ENCODE results near the gene DCAF15.

Gene DCAF15

DNA sequence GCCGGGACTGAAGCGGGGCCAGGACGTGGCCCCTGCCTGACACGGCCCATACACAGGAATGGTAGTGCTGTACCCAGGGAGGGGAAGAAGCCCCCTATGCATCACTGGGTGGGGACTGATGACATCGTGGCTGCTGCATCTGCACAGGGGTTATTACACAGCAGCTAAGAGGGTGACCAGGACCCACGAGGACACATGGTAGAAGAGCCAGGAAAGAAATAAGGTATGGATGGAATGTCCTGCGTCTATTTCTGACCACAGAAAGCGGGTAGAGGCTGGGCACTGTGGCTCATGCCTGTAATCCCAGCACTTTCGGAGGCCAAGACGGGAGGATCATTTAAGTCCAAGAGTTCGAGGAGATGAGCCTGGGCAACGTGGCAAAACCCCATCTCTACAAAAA lies 24.1 kb downstream of the DCAF15 start:
- no peak overlapping the region for H3K27ac ChIP-seq (ENCODE audit: low read depth, low read length)
- peaks cover 8% of the 10 kb centered on the region for H3K4me1 ChIP-seq (ENCODE audit: control insufficient read depth, insufficient read depth, low read length)
- peaks cover 3% of the 10 kb centered on the region for H3K27me3 ChIP-seq (ENCODE audit: control insufficient read depth, insufficient read depth, low read length)
- H3K9ac ChIP-seq (ENCODE audit: low read length): no peak overlapping the region
- no peak overlapping the region for H3K4me3 ChIP-seq (ENCODE audit: low read length)
- H3K36me3 ChIP-seq (ENCODE audit: control insufficient read depth, insufficient read depth, low read length): peaks cover 6% of the 10 kb centered on the region

DNA sequence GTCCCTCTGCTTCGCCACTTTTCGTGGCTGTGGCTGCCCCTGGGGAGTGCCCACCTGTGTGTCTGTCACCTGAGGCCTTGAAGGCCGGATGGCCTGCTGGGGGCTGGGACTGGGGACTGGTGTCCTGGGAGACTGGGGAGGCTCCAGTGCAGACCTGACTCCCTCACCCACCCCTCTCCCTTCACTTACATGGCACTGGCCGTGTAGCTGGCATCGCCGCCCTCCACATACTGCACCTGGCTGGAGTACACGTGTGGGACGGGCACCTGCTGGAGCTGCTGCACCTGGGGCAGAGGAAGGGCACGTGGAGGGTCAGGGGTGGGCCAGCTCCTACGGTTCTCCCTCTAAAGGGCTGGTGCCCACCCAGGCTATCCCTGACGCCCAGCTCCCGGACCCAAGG lies 25.5 kb downstream of the DCAF15 start:
- no peak overlapping the region for H3K9ac ChIP-seq (ENCODE audit: low read length)
- H3K36me3 ChIP-seq (ENCODE audit: control insufficient read depth, insufficient read depth, low read length): peaks cover 6% of the 10 kb centered on the region
- no peak overlapping the region for H3K4me3 ChIP-seq (ENCODE audit: low read length)
- H3K27me3 ChIP-seq (ENCODE audit: control insufficient read depth, insufficient read depth, low read length): peaks cover 3% of the 10 kb centered on the region
- no peak overlapping the region for H3K27ac ChIP-seq (ENCODE audit: low read depth, low read length)
- H3K4me1 ChIP-seq (ENCODE audit: control insufficient read depth, insufficient read depth, low read length): peaks cover 8% of the 10 kb centered on the region

DNA sequence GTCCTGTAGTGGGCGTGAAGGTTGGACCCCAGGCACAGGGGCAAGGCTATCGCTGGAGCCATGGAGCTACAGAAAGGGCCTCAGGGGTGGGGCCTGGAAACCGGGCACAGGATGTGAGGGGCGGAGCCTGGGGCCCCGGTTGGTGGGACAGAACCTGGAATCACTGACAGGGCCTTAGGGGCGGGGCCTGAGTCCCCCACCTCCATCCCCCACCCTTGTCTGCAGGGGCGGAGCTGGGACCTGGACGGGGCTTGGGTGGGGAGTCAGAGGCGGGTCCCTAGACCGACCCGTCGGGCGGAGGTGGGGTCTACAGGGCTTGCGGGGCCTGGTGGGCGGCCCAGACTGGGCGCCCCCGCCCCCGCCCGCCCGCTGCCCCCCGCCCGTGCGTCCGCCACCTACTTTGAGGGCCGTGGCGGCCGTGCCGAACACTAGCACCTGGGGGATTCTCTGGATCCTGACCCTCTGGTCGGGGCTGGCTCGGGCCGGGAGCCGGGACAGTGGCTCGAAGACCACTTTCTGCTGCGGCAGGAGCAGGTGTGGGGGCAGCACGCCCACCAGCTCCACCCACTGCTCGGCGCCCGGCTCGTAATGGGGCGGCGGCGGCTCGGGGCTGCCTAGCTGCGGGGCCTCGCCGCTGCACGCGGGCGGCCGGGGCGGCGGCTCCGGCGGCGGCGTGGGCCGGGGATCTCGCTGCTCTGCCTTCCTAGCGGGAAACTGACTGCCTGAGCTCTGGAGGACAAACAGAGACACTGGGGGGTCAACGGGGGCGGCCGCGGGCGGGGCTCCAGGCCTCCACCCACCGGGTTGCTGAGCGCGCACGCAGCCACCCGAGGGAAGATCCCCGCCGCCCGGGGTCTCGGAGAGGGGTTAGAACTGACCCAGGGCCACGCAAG lies 26.3 kb downstream of the DCAF15 start:
- no peak overlapping the region for H3K9ac ChIP-seq (ENCODE audit: low read length)
- H3K4me1 ChIP-seq (ENCODE audit: control insufficient read depth, insufficient read depth, low read length): peaks cover 8% of the 10 kb centered on the region
- H3K36me3 ChIP-seq (ENCODE audit: control insufficient read depth, insufficient read depth, low read length): peaks cover 2% of the 10 kb centered on the region
- H3K4me3 ChIP-seq (ENCODE audit: low read length): peak overlapping the region; percentile 59
- peaks cover 3% of the 10 kb centered on the region for H3K27me3 ChIP-seq (ENCODE audit: control insufficient read depth, insufficient read depth, low read length)
- no peak overlapping the region for H3K27ac ChIP-seq (ENCODE audit: low read depth, low read length)

DNA sequence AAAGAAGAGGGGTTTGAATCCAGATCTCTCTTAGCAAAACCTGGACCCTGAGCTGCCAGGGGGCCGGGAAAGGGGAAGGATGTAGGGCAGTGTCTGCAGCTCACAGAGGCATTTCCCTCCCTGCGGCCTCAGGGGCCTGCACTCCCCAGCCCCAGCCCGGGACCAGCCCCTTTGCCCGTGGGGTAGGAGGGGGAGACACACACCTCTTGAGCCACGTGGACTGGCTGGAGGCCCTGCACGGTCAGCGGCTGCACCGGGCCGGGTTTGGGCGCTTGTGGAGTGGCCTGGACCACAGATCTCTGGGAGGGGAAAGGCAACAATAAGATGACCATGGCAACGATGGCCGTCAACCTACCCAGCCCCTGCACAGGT lies 26.9 kb downstream of the DCAF15 start:
- Histone ChIP-seq H3K36me3 (ENCODE audit: control insufficient read depth, insufficient read depth, low read length) (no peaks in the 10 kb centered on the region), H3K27me3 (ENCODE audit: control insufficient read depth, insufficient read depth, low read length) (peaks cover 3% of the 10 kb centered on the region), H3K9ac (ENCODE audit: low read length) (no peak overlapping the region), H3K4me3 (ENCODE audit: low read length) (peak overlapping the region; percentile 59), H3K4me1 (ENCODE audit: control insufficient read depth, insufficient read depth, low read length) (peaks cover 8% of the 10 kb centered on the region), H3K27ac (ENCODE audit: low read depth, low read length) (no peak overlapping the region)

DNA sequence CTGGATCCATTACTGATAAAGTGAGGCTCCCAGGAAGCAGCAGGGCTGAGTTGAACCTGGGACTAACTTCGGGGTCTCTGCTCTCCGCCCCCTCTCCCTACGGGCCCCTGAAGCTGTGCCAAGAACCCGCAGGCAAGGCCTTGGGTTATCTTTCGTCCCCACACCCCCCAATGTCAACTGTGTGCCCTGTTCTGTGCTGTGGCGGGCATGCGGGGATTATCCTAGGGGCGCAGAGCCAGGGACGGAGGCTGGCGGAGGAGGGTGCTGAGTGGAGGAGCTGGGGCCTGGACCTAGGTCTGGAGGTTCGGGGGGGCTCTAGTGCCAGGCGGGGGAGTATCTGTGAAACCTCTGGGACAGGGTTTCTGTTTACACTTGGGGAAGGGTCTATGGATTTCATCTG lies 27.4 kb downstream of the DCAF15 start:
- Histone ChIP-seq H3K27me3 (ENCODE audit: control insufficient read depth, insufficient read depth, low read length) (peaks cover 3% of the 10 kb centered on the region), H3K4me3 (ENCODE audit: low read length) (peak overlapping the region; percentile 59), H3K27ac (ENCODE audit: low read depth, low read length) (no peak overlapping the region), H3K36me3 (ENCODE audit: control insufficient read depth, insufficient read depth, low read length) (no peaks in the 10 kb centered on the region), H3K4me1 (ENCODE audit: control insufficient read depth, insufficient read depth, low read length) (peaks cover 8% of the 10 kb centered on the region), H3K9ac (ENCODE audit: low read length) (no peak overlapping the region)

DNA sequence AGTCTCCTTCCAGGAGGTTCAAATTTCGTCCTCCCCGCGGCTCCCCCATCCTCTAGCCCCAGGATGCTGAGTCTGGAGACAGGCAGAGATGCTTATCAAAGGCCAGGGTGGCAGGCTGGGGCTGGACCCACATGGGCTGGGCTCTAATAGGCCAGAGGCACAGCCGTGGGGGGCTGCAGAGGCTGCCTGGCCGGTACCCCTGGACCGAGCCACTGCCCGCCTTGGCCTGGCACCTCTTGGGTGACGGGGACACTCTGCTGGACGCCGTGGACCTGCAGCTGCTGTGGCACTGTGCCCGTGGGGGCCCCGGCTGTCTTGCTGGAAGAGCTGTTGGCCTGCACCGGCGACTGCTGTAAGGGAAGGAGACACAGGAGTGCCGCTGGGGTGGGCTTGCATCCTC lies 28.0 kb downstream of the DCAF15 start:
- Histone ChIP-seq H3K4me1 (ENCODE audit: control insufficient read depth, insufficient read depth, low read length) (peaks cover 8% of the 10 kb centered on the region), H3K36me3 (ENCODE audit: control insufficient read depth, insufficient read depth, low read length) (no peaks in the 10 kb centered on the region), H3K9ac (ENCODE audit: low read length) (no peak overlapping the region), H3K27me3 (ENCODE audit: control insufficient read depth, insufficient read depth, low read length) (peaks cover 3% of the 10 kb centered on the region), H3K4me3 (ENCODE audit: low read length) (no peak overlapping the region), H3K27ac (ENCODE audit: low read depth, low read length) (no peak overlapping the region)

DNA sequence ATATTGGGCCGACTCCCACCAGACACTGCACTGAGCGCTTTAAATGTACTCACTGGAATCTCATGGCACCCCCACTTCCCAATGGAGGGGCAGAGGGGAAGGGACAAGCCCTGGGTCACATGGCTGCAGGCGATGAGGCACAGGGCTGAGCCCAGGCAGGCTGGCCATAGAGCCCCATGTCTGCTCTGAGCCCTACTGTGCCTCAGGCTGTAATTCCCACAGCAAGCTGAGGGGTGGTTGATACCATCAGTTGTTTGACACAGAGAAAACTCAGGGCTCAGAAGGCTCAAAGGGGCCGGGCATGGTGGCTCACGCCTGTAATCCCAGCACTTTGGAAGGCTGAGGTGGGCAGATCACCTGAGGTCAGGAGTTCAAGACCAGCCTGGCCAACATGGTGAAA lies 28.7 kb downstream of the DCAF15 start:
- no peak overlapping the region for H3K9ac ChIP-seq (ENCODE audit: low read length)
- H3K4me1 ChIP-seq (ENCODE audit: control insufficient read depth, insufficient read depth, low read length): peaks cover 8% of the 10 kb centered on the region
- no peak overlapping the region for H3K4me3 ChIP-seq (ENCODE audit: low read length)
- H3K27me3 ChIP-seq (ENCODE audit: control insufficient read depth, insufficient read depth, low read length): peaks cover 3% of the 10 kb centered on the region
- no peaks in the 10 kb centered on the region for H3K36me3 ChIP-seq (ENCODE audit: control insufficient read depth, insufficient read depth, low read length)
- H3K27ac ChIP-seq (ENCODE audit: low read depth, low read length): no peak overlapping the region

DNA sequence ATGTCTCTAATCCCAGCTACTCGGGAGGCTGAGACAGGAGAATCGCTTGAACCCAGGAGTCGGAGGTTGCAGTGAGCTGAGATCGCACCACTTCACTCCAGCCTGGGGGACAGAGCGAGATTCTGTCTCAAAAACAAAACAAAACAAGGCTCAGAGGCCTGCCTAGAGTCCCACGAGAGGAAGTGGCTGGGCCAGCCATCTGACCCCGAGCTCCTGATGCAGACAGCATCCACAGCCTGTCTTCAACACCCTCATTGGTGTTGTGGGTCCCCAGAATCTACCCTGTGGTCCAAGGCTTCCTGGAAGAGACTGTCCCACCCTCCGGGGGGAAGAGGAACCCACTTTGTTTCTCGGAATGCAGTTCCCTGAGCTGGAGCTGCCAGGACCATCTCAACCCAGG lies 29.2 kb downstream of the DCAF15 start:
- H3K4me1 ChIP-seq (ENCODE audit: control insufficient read depth, insufficient read depth, low read length): peaks cover 8% of the 10 kb centered on the region
- peaks cover 3% of the 10 kb centered on the region for H3K27me3 ChIP-seq (ENCODE audit: control insufficient read depth, insufficient read depth, low read length)
- H3K36me3 ChIP-seq (ENCODE audit: control insufficient read depth, insufficient read depth, low read length): no peaks in the 10 kb centered on the region
- no peak overlapping the region for H3K4me3 ChIP-seq (ENCODE audit: low read length)
- no peak overlapping the region for H3K9ac ChIP-seq (ENCODE audit: low read length)
- H3K27ac ChIP-seq (ENCODE audit: low read depth, low read length): no peak overlapping the region

DNA sequence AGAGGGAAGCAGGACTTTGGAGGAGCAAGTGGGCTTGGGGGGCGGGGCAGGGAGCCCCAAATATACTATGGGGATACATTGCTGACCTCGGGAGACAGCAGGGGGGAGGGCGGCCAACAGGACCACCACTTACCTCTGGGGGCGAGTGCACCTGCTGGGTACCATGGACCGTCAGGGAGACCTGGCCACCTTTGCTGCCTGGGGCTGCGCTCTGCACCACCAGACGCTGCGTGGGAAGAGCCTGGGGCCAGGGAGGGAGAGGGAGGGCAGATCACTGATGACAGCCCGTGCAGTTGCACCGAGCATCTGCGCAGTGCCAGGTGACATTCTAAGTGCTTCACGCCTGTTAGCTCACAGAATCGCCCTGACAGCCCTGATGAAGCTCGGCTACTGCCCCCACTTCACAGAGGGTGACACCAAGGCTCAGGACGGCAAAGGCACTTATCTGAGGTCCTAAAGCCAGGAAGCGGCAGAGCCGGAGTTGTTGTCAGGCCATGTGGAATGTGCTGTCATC lies 29.7 kb downstream of the DCAF15 start:
- H3K27ac ChIP-seq (ENCODE audit: low read depth, low read length): no peak overlapping the region
- no peaks in the 10 kb centered on the region for H3K36me3 ChIP-seq (ENCODE audit: control insufficient read depth, insufficient read depth, low read length)
- H3K4me3 ChIP-seq (ENCODE audit: low read length): no peak overlapping the region
- H3K4me1 ChIP-seq (ENCODE audit: control insufficient read depth, insufficient read depth, low read length): peaks cover 8% of the 10 kb centered on the region
- peaks cover 3% of the 10 kb centered on the region for H3K27me3 ChIP-seq (ENCODE audit: control insufficient read depth, insufficient read depth, low read length)
- no peak overlapping the region for H3K9ac ChIP-seq (ENCODE audit: low read length)

DNA sequence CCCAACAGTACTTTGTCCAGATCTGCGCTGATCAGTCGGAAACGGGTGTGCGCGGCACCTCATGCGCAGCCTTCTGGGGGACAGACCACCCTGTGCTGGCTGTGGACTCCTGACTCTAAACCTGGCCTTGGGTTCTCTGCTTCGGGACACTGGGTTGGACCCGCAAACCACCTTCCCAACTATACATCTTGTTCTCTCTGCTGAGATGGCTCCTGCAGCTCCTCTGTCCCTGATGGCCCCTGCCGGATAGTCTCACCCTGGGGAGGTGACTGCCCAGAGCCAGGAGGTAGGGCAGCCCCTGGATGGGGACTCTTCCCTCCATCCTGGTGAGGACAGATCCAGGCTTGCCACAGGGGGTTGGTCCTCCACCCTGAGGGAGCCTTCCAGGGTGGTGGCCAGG lies 30.5 kb downstream of the DCAF15 start:
- no peak overlapping the region for H3K9ac ChIP-seq (ENCODE audit: low read length)
- peaks cover 3% of the 10 kb centered on the region for H3K27me3 ChIP-seq (ENCODE audit: control insufficient read depth, insufficient read depth, low read length)
- H3K4me1 ChIP-seq (ENCODE audit: control insufficient read depth, insufficient read depth, low read length): peaks cover 8% of the 10 kb centered on the region
- no peak overlapping the region for H3K27ac ChIP-seq (ENCODE audit: low read depth, low read length)
- no peaks in the 10 kb centered on the region for H3K36me3 ChIP-seq (ENCODE audit: control insufficient read depth, insufficient read depth, low read length)
- no peak overlapping the region for H3K4me3 ChIP-seq (ENCODE audit: low read length)

DNA sequence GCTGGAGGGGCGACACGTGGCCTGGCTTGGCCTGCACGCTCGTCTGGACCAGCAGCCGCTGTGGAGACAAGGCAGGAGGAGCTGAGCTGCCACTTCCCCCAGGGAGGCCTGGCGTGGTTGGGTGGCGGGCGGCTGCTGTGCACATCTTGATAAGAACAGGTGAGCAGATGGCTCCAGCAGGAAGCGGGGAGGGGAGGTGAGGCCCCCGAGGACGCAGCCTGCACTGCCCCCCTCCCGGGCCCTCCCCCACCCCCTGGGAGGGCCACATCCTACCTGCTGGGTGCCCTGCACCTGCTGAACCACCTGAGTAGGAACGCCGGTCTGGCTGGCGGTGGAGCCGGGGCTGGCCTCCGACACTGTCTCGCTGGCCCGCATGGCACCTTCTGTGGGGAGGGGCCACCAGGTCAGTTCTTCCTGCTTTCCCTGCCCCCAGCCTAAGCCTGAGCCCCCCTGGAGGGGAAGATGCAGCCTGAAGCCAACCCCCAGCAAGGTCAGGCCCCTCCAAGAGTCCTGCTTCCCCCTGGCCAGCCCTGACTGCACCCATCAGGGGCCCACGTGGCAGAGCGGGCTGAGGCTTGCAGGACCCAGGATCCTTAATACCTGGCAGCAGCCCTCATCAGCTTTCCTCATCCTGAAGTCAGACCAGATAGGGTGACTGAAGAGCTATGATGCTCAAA lies 31.0 kb downstream of the DCAF15 start:
- Histone ChIP-seq H3K27me3 (ENCODE audit: control insufficient read depth, insufficient read depth, low read length) (peaks cover 3% of the 10 kb centered on the region), H3K36me3 (ENCODE audit: control insufficient read depth, insufficient read depth, low read length) (no peaks in the 10 kb centered on the region), H3K4me1 (ENCODE audit: control insufficient read depth, insufficient read depth, low read length) (peaks cover 4% of the 10 kb centered on the region), H3K9ac (ENCODE audit: low read length) (no peak overlapping the region), H3K27ac (ENCODE audit: low read depth, low read length) (no peak overlapping the region), H3K4me3 (ENCODE audit: low read length) (no peak overlapping the region)

DNA sequence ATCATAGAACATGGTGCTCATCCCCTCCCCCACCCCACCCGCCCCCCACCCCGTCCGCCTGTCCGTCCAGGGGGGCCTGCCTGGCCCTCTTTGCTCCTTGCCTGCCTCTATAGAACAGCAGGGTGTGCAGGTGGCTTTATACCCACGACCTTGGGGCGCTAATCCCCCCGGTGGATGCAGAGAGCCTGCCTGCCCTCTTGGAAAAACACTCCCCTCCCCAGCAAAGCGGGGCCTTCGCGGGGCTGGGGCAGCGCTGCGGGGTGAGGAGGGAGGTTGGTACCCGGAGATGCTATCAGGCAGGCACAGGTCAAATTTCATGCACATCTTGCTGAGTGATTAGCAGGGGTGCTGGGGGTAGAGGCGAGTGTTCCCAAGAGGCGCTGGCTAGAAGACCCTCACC lies 31.9 kb downstream of the DCAF15 start:
- Histone ChIP-seq H3K36me3 (ENCODE audit: control insufficient read depth, insufficient read depth, low read length) (no peaks in the 10 kb centered on the region), H3K27ac (ENCODE audit: low read depth, low read length) (no peak overlapping the region)

More for the DNA sequence above, 31.9 kb downstream of the DCAF15 start:
- H3K9ac ChIP-seq (ENCODE audit: low read length): no peak overlapping the region
- peaks cover 3% of the 10 kb centered on the region for H3K4me1 ChIP-seq (ENCODE audit: control insufficient read depth, insufficient read depth, low read length)
- no peak overlapping the region for H3K4me3 ChIP-seq (ENCODE audit: low read length)
- H3K27me3 ChIP-seq (ENCODE audit: control insufficient read depth, insufficient read depth, low read length): peaks cover 3% of the 10 kb centered on the region
